C4-2B (cell line): ENCODE measurements around the gene EHD2.

Source experiments
- H3K27ac ChIP-seq: fragments of 450-650 bp; 2 replicates; pipeline ENCODE4 v1.5.1; 2017
- ZFX ChIP-seq: fragments of 450-650 bp; IDR thresholded peaks from 2 replicates; pipeline ENCODE4 v1.6.1; 2017
- TF ChIP-seq, protein P1 (sequence below): fragments of 450-650 bp; conservative IDR thresholded peaks from 2 replicates; pipeline ENCODE4 v1.5.1; 2017; ENCODE audit warnings: mild to moderate bottlenecking

The EHD2 gene

DNA sequence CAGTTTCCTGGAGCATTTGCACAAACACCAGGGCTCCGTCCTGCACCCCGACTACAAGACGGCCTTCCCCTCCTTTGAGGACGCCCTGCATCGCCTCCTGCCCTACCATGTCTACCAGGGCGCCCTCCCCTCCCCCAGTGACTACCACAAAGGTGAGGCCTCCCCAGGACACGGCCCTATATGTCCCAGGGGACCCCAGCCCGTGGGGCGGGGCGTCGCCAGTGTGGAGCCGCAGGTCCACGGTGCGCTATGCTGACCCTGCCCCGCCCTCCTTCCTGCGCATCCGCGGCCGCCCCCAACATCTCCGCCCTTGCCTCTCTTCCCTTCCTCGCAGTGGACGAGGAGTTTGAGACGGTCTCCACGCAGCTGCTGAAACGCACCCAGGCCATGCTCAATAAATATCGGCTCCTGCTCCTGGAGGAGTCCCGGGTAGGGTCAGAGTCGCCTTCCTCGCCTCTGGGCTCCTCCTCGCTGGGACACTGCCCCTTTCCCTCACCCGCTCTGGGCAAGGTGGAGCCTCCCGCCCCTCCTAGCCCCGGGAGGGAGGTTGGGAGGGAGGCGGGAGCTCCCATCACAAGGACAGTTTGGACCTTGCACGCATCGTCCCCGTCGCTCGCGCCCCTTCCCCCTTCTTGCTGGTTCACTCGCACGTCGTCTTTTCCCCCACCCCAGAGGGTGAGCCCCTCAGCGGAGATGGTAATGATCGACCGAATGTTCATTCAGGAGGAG is 14.4 kb upstream of the EHD2 start:
- H3K27ac ChIP-seq = no peak overlapping the region
- TF ChIP-seq, protein P1, sequence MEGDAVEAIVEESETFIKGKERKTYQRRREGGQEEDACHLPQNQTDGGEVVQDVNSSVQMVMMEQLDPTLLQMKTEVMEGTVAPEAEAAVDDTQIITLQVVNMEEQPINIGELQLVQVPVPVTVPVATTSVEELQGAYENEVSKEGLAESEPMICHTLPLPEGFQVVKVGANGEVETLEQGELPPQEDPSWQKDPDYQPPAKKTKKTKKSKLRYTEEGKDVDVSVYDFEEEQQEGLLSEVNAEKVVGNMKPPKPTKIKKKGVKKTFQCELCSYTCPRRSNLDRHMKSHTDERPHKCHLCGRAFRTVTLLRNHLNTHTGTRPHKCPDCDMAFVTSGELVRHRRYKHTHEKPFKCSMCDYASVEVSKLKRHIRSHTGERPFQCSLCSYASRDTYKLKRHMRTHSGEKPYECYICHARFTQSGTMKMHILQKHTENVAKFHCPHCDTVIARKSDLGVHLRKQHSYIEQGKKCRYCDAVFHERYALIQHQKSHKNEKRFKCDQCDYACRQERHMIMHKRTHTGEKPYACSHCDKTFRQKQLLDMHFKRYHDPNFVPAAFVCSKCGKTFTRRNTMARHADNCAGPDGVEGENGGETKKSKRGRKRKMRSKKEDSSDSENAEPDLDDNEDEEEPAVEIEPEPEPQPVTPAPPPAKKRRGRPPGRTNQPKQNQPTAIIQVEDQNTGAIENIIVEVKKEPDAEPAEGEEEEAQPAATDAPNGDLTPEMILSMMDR = no peak
- no peak for TF ChIP-seq ZFX

DNA sequence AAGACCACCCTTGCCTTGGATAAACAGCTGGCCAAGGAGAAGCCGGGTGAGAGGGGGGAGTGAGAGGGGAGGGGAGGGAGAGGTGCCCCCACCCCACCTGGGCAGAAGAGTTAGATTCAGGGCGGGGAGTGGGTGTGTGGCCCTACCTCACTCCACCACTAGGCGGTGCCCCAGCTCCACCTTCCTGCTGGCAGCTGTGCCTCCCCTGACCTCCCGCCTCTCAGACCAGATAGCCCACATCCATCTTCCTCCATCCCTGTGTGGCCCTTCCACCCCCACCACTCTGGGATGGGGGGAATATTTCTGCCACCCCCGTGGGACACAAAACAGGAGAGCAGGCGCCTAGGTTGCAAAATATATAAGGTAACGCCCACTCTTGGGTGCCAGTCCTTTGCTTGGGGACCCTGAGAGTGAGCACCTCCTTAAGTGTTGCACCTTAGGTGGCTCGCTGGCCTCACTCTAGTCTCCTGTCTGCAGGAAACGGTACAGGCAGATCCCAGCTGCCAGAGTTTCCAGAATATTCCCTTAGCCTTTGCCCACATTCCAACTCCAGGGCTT is 13.8 kb upstream of the EHD2 start:
- TF ChIP-seq ZFX = no peak
- TF ChIP-seq, protein P1 = peak; percentile 76
- H3K27ac ChIP-seq = no peak overlapping the region

DNA sequence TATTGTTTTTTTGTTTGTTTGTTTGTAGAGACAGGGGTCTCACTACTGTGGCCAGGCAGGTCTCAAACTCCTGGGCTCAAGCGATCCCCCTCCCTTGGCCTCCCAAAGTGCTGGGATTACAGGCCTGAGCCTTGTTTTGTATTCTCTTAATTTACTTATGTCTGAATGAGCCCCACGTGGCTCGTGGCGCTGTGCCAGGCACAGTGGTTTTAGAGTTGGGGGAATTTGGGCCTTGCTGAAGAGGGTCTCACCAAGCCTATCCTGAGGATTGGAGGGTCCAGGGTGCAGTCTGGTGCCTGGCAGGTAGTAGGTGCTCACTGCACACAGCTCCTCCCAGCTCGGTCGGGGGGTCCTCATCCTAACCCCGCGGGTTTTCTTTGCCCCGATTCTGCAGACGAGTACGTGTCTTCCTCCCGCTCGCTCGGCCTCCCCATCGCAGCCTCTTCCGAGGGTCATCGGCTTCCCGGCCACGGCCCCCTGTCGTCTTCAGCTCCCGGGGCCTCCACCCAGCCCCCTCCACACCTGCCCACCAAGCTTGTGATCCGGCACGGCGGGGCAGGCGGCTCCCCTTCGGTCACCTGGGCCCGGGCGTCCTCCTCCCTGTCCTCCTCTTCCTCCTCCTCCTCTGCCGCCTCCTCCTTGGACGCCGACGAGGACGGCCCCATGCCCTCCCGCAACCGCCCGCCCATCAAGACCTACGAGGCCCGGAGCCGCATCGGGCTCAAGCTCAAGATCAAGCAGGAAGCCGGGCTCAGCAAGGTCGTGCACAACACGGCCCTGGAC is 12.1 kb upstream of the EHD2 start:
- TF ChIP-seq, protein P1 = no peak
- TF ChIP-seq ZFX = no peak
- H3K27ac ChIP-seq = no peak overlapping the region

DNA sequence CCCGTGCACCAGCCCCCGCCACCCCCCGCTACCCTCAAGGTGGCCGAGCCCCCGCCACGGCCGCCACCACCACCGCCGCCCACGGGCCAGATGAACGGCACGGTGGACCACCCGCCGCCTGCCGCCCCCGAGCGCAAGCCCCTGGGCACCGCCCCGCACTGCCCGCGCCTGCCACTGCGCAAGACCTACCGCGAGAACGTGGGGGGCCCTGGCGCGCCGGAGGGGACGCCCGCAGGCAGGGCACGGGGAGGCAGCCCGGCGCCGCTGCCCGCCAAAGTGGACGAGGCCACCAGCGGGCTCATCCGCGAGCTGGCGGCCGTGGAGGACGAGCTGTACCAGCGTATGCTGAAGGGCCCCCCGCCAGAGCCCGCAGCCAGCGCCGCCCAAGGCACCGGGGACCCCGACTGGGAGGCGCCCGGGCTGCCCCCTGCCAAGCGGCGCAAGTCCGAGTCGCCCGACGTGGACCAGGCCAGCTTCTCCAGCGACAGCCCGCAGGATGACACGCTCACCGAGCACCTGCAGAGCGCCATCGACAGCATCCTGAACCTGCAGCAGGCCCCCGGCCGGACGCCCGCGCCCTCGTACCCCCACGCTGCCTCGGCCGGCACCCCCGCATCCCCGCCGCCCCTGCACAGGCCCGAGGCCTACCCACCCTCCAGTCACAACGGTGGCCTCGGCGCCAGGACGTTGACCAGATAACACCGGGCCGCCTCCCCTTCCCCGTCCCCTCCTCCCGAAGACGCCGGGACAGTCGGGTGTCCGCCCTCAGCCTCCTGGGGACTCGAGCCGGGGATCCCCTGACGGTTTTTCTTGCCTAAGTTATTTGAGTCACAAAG is 11.3 kb upstream of the EHD2 start:
- TF ChIP-seq ZFX = no peak
- TF ChIP-seq, protein P1 = no peak
- no peak overlapping the region for H3K27ac ChIP-seq

DNA sequence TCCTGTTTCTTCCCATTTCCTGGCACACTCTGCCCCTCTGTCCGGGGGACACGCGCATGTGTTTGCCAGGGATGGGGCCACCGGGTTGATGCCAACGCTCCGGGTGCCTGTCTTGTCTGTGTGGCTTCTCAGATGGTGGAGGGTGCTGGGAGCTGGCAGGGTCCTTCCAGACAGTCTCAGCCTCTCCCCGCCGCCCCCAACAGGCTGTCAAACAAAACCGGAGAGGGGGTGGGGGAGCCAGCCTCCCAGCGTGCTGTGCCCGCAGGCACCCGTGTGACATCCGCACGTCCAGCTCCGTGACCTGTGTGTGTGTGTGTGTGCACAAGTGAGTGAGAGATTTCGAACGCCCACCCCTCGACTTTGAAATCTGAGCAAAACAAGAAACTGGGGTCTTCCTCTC is 10.6 kb upstream of the EHD2 start:
- TF ChIP-seq, protein P1 = no peak
- TF ChIP-seq ZFX = no peak
- no peak overlapping the region for H3K27ac ChIP-seq

DNA sequence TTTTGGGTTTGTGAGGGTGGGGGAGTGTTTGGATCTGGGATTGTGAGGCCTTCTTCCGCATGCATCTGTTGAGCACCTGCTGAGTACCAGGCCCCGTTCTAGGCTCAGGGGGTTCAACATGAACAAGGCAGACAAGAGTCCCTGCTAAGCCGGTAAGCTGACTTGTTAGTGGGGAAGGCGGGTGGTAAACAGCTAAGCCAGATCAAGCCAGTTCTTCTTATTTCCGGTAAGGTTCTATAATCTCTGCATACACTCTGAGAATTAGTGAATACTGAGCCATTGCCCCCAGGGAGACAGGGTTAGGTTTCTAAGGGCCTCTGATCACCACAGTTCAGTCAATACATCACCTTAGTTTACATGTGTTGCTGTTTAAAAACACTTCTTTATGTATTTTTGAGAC is 9.9 kb upstream of the EHD2 start:
- TF ChIP-seq, protein P1 = no peak
- no peak for TF ChIP-seq ZFX
- H3K27ac ChIP-seq = no peak overlapping the region
